MM.1S (cell line): ENCODE results near the gene ADARB2.

Source experiments
- EZH2 ChIP-seq: fragments of 300-600 bp; sonication (generic); optimal IDR thresholded peaks from 2 replicates; pipeline ENCODE3; 2017; ENCODE audit warnings: low read depth, mild to moderate bottlenecking, antibody characterized with exemption, low read length, mixed read lengths
- TF ChIP-seq, protein P1 (sequence below): fragments of 300-600 bp; sonication (generic); IDR thresholded peaks from 2 replicates; pipeline ENCODE4 v1.5.1; 2016; ENCODE audit warnings: antibody characterized with exemption, low read length, mixed read lengths

DNA sequence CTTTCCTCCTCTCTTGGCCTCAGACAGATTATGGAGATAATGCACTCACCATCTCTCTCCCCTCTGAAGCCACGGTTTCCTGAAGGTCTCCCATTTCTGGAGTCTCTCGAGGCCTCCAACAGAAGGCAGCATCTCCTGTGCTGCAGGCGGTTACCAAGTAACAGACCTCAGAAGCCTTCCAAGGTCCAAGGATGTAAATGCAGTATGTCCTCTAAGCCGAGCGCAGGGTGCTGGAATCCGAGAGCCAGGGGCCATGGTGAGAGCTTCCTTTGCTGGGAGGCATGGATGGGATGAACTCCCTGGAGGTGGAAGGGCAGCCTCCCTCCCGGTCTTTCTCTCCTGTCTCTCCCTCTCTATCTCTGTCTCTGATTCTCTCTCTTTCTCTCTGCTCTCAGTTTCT, 79.8 kb downstream of the ADARB2 start:
- TF ChIP-seq, protein P1, sequence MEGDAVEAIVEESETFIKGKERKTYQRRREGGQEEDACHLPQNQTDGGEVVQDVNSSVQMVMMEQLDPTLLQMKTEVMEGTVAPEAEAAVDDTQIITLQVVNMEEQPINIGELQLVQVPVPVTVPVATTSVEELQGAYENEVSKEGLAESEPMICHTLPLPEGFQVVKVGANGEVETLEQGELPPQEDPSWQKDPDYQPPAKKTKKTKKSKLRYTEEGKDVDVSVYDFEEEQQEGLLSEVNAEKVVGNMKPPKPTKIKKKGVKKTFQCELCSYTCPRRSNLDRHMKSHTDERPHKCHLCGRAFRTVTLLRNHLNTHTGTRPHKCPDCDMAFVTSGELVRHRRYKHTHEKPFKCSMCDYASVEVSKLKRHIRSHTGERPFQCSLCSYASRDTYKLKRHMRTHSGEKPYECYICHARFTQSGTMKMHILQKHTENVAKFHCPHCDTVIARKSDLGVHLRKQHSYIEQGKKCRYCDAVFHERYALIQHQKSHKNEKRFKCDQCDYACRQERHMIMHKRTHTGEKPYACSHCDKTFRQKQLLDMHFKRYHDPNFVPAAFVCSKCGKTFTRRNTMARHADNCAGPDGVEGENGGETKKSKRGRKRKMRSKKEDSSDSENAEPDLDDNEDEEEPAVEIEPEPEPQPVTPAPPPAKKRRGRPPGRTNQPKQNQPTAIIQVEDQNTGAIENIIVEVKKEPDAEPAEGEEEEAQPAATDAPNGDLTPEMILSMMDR: no peak
- no peak for TF ChIP-seq EZH2
